HG02759 (cell line): ENCODE measurements around the gene CCDC138.

ENCODE experiments used
- ATAC-seq: cut with Tn5 transposase; IDR thresholded peaks from one replicate; pipeline ENCODE4 v1.9.1; 2021; ENCODE audit warnings: mild to moderate bottlenecking, moderate library complexity; ENCODE audit not compliant: unreplicated experiment

The CCDC138 gene

DNA sequence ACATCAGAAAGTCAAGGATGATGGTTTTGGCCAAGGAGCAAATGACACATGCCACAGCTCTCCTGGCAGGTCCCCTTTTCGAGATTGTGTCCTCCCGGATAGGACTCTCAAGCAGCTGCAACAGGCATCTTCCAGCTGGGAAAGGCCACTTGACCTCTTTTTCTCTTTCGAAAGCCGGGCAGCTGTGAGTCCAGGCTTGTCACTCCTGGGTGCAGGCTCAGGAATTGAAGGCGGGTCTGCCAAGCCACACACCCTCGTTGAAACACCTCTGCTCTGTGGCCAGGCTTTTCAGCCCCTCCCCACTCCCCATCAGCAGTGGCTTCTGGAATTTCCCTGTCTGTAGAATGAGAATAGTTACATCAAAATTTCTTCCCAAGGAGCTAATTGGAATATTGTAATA is 98.0 kb downstream of the CCDC138 start:
- no peak for ATAC-seq

DNA sequence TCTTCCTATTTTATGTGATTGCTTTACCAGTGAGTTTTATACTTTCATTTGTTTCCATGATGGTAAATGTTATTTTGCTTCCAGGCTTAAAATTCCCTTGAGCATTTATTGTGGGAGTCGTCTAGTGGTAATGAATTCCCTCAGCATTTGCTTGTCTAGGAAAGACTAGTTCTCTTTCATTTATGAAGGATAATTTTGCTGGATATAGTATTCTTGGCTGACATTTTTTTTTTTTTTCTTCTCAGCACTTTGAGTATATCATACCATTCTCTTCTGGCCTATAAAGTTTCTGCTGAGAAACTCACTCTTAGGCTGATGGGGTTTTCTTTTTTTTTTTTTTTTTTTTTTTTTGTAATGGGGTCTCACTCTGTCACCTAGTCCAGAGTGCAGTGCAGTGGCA is 103.3 kb downstream of the CCDC138 start:
- no peak for ATAC-seq

DNA sequence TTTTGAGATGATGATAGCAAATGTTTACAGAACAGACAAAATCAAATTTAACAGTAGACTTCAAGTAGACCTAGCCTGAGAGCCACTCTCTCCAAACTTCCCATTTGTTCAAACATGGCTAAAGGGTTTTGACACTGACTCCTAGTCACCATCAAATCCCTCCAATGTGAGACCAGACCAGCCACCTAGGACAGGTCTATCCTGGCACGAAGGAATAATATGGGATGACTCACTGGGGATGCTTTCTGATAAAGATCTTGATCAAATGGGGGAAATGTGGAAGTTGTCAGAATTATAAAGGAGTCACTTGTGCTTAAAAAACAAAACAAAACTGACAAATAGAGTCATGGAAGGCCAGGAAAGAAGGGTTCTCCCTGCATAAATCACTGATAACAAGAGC is 106.7 kb downstream of the CCDC138 start:
- no peak for ATAC-seq

DNA sequence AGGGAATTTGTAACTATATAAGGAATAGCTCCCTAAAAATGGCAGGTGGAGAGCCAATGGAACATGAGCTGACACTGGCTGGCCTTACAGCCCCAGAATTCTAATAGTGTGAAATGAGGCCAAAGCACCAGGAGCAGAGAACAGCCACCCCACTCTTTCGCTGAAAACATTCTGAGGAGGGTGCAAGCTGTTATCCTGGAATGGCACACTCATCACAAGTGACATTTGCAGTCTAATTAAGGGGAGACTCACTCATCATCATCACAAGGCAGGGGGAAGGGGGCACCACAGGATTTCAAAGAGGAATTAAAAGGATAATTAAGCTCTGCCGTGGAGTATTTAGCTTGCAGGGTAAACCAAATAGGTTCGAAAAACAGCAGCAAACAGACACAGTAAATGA is 108.2 kb downstream of the CCDC138 start:
- no peak for ATAC-seq

DNA sequence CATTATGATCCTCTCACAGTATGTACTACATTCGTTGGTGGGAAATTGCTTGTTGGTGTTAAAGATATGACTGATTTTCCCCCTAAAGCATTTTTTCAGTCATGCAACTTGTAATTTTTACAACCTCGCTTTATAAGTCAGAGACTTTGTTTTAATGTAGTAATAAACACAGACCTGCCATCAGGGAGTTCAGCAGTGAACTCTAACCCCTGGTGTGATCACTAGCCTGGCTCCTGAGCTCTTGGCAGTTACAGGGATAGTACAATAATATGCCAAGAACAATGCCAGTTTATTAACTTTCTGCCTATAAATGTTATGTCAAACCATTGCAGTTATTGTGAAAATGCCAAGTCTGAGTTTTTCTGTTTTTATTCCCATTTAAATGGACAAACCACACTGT is 108.6 kb downstream of the CCDC138 start:
- no peak for ATAC-seq

DNA sequence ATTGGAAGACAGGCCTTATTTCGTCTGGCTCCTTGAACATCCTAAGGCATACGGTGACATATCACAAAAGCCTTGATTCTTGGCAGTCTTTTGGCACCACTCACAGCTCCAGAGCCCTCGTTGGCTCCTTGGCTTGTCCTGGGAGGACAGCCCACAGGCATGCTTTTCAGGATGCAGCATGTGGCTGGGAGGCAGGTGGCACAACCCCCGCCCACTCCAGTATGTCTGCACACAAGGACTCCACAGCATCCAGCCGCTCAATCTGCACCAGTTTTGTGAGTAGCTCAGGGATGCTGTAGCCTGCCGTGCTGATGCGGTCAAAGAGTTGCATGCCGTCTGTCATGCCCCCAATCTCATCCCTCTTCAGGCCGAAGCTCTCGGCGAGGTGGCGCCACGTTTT is 110.2 kb downstream of the CCDC138 start:
- ATAC-seq, result no peak

DNA sequence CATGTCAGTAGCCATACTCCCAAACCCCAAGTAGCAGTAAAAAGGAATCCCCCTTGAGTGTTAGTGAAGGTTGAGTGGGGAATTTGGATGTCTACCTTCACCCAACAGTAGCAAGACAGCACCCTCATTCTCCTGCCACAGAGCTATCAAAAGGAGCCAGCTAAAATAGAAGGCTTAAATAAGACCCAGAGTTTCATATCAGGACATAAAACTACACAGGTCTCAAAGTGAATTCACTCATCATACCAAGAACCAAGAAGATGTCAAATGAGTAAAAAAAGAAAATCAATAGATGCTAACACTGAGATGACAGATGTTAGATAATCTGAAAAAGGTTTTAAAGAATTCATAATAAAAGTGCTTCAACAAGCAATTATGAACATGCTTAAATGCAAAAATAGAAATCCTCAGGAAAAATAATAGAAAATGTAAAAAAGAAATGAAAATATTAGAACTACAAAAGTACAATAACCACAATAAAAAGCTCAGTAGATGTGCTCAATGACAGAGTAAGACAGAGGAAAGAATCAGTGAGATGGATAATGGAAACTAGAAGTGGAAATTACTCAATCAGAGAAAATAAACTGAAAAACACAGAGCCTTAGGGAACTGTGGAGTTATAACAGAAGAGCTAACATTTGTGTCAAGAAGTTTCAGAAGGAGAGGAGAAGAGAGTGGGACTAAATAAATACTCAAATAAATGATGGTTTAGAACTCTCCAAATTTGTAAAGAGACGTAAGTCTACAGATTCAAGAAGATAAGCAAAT is 111.9 kb downstream of the CCDC138 start:
- ATAC-seq, result no peak

DNA sequence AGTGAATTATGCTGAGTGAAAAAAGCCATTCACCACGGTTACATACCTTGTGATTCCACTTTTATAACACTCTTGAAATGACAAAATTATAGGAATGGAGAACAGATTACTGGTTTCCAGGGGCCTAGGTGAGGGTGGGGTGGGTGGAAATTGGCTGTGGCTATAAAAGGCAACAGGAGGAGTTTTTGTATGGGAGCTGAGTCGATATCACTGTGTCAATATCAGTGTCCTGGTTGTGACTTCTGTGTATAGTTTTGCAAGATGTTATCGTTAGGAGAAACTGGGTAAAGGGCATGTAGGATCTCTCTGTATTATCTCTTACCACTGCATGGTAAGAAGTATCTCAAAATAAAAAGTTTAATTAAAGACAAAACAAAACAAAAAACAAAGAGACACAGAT is 118.1 kb downstream of the CCDC138 start:
- no peak for ATAC-seq

DNA sequence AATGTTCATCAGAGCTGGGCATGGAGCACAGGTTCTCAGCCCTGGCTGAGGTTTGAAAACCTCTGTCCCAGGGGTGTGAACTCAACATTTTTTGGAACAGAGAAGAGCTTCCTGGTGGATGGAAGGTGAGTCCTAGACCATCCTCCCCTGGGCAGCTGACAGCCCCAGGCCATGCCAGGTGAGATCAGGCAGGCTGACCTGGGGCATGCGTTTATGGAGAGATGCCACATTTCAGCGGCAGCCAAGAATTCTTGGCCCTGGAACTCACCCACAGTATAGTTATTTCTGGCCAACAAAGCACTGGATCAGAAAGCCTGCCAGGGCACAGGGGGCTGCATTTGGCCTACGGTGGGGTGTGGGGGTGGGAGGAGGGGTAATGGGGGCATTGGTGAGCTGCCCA is 118.6 kb downstream of the CCDC138 start:
- no peak for ATAC-seq

DNA sequence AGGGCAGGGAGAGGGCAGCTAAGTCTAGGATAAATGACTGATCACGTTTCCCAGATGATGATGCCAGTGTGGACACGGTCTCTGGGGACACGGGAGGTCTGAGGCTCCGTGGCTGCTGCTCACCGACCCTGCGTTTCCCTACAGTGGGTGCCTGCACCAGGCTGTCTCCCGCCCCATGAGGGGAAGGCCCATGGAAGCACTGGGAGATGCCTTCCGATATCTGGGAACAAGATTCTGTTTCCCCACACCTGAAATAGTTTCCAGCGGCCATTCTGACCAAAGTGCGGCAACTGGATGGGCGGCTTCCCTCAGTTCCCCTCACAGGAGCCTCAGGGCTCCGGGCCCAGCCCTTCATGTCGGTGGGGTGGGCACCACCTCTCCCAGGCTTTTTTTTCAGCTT is 119.3 kb downstream of the CCDC138 start:
- ATAC-seq, result no peak

DNA sequence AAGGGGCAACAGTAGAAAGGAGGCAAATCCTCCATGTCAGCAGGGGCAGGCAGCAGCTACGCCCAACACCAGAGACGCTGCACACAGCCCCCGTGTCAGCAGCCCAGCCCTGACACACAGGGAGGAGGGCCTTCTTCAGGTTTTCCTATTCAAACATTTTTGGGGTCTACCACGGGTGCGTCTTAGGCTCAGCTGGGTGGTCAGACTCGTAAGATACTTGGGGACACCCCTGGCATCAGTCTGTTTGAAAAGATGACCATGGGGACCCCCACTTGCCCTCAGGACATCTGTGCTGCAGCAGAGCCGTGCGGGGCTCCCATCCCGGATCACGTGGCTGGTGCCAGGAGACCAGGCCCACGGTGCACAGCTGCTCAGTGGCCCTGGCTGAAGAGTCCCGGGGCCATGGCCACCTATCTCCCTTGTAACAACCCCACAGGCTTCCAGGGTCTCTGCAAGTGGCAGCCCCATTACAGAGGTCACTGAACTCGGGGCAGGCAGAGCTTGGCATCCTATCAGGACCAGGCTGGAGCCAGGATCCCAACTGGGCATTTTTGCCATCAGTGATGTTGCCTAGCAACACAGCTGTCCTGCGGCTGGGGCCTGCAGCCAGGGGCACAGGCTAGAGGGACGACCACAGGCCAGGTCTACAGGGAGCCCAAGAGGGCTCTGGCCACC is 120.0 kb downstream of the CCDC138 start:
- ATAC-seq, result no peak

DNA sequence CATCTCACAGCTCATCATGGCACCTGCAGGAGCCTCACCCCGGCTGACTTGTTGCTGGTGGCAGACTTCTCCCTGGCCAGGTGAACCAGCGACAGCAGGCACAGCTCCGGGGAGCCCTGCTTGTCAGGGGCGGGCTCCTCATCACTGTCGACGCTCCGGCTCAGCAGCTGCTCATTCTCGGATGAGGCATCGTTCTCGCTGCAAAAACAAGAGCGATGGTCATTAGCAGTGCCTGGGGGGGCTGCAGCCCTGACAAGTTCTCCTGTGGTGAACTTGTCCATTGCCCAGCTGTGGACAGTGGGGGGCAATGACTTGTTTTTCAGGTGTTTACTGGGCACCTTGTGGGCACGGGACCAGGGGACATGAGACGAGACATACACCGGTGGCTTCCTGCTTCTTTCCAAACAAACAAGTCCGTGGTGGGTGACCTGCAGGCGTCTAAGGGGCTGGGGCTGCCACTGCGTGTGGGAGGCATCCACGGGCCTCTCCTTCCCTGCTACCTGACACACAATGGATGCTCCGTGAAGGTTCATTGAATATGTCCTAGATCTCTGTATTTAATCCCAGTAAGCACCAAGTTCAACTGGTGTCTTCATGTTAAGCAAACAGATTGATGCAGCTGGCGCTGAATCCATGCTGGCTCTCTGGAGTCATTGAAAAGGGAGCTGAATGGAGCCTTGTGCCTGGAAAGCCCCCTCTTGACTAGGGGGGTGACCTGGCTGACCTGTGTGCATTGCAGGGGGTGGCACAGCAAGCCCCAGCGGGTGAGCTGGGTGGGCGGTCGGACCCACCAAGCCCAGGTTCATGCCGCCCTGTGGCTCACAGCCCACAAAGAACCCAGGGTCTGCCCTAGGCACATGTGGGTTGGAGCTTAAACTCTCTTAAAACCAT is 121.5 kb downstream of the CCDC138 start:
- no peak for ATAC-seq

DNA sequence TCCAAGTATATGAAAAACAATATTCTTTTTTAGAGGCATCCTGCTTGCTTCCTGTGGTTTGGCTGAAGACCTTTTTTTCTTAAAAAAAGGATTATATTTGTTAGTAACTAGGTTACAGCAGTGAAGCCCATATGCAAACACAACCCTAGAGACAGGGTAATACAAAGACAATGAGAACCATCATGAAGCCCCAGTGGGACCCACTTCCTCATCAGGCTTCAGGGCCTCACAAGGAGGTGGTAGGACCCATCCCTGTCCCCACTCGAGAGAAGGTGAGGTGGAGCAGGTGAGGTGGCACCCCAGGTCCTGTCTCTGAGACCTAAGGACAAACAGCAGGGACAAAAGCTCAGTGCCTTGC is 122.1 kb downstream of the CCDC138 start:
- ATAC-seq, result no peak

DNA sequence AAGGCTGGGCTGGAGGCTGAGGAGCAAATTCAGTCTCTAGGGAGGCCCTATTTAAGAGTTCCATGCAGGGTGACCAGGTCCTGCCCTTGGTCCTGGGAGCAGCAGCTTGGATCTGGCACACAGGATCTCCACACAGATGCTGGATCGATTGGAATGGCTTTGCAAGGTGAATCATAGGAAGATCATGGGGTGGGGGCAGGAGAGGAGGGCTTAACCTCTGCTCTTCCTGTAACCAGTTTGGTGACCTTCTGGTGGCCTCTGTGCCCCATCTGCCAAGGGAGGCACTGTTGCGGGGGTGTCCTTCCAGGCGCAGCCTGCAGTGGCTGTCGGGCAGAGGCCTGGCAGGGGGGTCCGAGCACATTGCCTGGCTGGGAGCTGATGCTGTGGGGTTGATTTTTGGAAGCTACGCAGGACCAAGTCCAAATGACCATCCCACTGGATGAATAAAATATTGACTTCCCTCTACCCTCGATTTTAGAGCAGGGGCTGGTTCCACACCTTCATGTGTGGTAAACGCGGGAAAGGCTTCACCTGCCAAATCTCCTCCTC is 122.8 kb downstream of the CCDC138 start:
- ATAC-seq, result no peak

DNA sequence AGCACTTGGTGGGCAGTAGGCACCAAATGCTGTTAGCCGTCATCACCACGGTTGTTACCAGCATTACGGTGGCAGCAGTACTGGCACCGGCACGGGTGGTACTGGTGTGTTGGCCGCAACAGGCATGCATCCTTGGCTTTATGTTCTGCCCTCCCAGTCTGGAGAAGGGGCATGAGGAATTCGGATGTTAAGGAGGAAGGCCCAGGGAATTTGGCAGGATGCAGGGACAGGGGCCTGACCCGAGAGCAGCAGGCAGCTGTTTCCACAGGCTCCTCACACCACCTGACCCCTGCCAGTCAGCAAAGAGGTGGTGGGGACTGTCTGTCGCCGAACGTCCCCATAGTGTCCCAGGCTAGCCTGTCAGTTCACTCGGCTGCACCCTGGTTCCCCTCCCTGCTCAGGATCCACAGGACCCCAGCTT is 123.5 kb downstream of the CCDC138 start:
- ATAC-seq, result no peak

DNA sequence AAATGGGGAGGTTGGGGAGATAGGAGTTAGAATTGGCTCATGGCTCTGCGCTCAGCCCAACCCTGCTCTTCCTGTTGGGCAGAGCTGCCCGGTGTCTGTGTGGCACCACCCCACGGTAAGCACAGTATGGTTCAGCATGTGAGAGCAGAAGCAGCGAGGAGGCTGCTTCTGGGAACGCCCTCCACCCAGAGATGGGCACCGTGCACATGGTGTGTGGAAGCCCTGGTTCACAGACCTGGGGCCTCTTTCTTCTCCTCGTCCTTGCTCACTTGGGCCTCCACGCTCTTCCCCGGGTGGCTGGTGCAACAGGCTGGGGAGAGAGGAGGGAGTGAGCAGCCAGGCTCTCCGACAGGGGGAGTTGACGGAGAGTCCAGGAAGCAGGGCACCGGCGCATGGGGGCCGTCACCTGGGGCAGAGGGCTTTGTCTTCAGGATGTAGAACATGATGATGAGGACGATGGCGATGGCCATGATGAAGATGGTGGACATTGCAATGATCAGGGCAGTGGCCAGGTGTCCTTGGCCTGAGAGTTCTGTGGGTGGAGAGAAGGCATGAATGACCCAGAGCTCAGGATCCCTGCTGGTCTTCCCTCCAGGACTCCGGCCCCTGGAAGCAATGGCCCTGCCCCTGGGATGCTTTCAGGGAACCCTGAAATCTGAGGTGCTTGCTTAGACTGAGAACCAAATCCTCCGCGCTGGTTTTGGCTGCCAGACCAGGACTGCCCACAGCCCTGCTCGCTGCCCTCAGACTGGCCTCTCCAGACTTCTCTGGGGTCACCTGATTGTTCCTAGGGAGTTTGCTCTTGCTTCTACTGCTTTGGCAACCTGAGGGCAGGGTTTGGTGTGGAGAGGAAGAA is 124.2 kb downstream of the CCDC138 start:
- no peak for ATAC-seq

DNA sequence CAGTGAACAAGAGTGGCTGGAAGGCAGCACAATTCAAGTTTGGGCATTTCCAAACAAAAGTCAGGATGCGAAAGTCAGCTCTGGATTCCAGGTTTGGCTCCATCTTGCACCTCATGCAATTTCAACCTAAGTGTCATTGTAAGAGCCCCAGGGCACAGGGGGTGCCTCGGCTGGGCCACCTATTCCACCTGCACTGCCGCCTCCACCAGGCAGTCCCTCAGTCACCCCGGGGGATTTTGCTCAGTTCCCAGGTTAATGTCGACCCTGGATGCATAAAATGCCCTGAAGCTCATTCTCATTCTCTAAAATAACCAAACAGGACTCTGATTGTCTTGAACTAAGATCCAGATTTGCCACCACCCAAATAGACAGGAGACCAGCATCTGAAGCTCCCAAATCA is 124.8 kb downstream of the CCDC138 start:
- ATAC-seq, result no peak

DNA sequence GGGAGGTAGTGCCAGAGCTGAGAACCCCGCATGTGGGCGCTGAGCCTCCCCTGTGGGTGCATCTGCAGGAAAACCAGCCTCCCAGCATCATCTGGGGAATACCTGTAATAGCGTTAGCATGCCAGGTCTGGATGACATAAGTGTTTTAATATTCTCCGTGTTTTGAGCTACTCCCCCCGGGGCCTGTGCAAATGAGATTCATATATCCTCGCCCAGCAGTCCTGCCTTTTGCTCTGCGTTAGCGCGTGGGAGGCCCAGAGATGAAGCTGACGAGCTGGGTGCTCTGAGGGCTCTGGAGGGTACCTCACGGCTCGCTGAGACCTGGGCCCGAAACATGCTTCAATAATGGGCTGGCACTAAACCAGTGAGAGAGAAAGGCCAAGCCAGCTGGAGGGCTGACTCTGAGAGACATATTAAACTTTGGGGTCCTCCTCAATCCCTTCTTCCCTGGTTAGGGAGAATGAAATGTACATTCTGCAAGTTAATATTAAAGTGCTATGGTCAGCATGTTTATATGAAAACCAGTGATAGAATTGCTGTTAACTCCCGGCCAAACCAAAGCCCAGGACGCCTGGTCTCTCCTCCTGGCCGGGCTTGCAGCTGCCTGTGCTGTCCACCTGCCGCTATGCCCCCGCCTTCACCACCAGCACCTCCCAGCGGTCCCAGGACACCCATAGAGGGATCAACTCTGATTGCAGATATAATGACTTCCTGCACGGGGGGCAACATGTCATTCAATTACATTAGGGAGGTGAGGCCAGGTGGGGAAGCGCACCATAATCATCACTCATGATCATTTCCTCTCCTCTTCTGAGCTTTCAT is 125.4 kb downstream of the CCDC138 start:
- ATAC-seq, result no peak

DNA sequence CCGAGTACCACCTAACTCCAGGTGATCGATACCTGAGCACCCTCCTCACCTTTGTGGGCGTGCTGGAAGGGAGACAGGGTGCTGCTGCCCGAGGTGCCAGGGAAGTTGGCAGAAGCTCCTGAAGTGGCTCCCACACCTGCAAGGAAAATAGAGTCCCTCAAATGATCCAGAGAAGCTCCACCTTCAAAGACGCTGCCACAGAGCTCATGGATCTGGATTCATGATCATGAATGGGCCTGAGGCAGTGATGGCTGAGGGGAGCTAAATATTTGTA is 126.0 kb downstream of the CCDC138 start:
- no peak for ATAC-seq
